Natural killer cell (primary cell): Measurements from ENCODE around the gene CACNA1A. TPM values are rescaled to one million over a fixed set of nuclear protein-coding genes. Genes with fewer than 3 reads are reported as not detected.

Experiments
- ATAC-seq, 3 donors: fragments of 150-1000 bp in 2 of 3; fragments of 200-7000 bp in 1 of 3; cut with Tn5 transposase; 1 replicate in 1 of 3; 2 replicates in 2 of 3; pipeline ENCODE4 v1.10.0; 2021; ENCODE audit warnings: mild to moderate bottlenecking in 2 of 3, moderate library complexity in 2 of 3
- DNase-seq, 2 donors: peaks; one replicate each; pipeline versions ENCODE4 v3.0.0 to v3.0.0-alpha.2; 2013 to 2021; ENCODE audit warnings: mixed read lengths in 1 of 2
- H3K27ac ChIP-seq: one replicate; pipeline ENCODE4 v1.5.1; 2013; ENCODE audit warnings: mild to moderate bottlenecking, low read length
- H3K27me3 ChIP-seq: one replicate; pipeline ENCODE4 v1.6.1; 2013; ENCODE audit warnings: low read length; ENCODE audit not compliant: control insufficient read depth, insufficient read depth
- H3K36me3 ChIP-seq: one replicate; pipeline ENCODE4 v1.6.1; 2013; ENCODE audit warnings: low read length; ENCODE audit not compliant: control insufficient read depth, insufficient read depth
- H3K4me1 ChIP-seq: one replicate; pipeline ENCODE4 v1.6.1; 2013; ENCODE audit warnings: low read length; ENCODE audit not compliant: control insufficient read depth, insufficient read depth
- H3K4me3 ChIP-seq: one replicate; pipeline ENCODE4 v1.5.1; 2013; ENCODE audit warnings: low read length
- H3K9me3 ChIP-seq: one replicate; pipeline ENCODE4 v1.6.1; 2013; ENCODE audit warnings: low read length; ENCODE audit not compliant: control insufficient read depth, insufficient read depth
- H3K27ac Mint-ChIP-seq, 2 donors: one replicate each; pipeline ENCODE4 v1.8.0; 2022; ENCODE audit warnings: mild to moderate bottlenecking in 2 of 2, mixed read lengths in 2 of 2, moderate library complexity in 1 of 2
- H3K27me3 Mint-ChIP-seq, 2 donors: one replicate each; pipeline ENCODE4 v1.8.0; 2022; ENCODE audit warnings: low read depth in 2 of 2, mixed read lengths in 2 of 2
- H3K36me3 Mint-ChIP-seq: one replicate; pipeline ENCODE4 v1.8.0; 2022; ENCODE audit warnings: mixed read lengths
- H3K4me1 Mint-ChIP-seq, 2 donors: one replicate each; pipeline ENCODE4 v1.8.0; 2022; ENCODE audit warnings: mixed read lengths in 2 of 2
- H3K4me3 Mint-ChIP-seq: one replicate; pipeline ENCODE4 v1.8.0; 2022; ENCODE audit warnings: mild to moderate bottlenecking, moderate library complexity, mixed read lengths
- H3K9me3 Mint-ChIP-seq, 2 donors: one replicate each; pipeline ENCODE4 v1.8.0; 2022; ENCODE audit warnings: mixed read lengths in 2 of 2
- CTCF ChIP-seq: fragments of 200-600 bp; IDR thresholded peaks from one replicate; pipeline ENCODE4 v1.8.0; 2022; ENCODE audit warnings: antibody characterized with exemption
- WGBS: methylation state at CpG from one replicate; pipeline ENCODE4 v1.1.7; 2013; ENCODE audit warnings: missing lambda C conversion rate; ENCODE audit not compliant: insufficient coverage; 5-methylcytosine and 5-hydroxymethylcytosine counted together
- intact Hi-C: fragments of 100-400 bp; cut with micrococcal nuclease; formaldehyde crosslinking; loops from one replicate; pipeline ENCODE4 v1.14.2; 2022
- total RNA-seq, 4 donors: library from RNA; stranded (reverse); fragments of 120-200 nt in 1 of 4; gene quantifications; one replicate each; pipeline versions ENCODE4 v1.2.3 to v1.2.4, GENCODE V29; 2013 to 2022

CACNA1A gene
- total RNA-seq, 3 donors from 2014 or later (not counting 1 experiment from before 2014, with no cell fraction given): 0.59 to 0.85 (median 0.75) TPM

GRCh38 chr19:13342672-13343071, 163.6 kb downstream of the CACNA1A start:
- no peak for TF ChIP-seq CTCF
- Histone ChIP-seq H3K27me3 (no peaks in the 10 kb centered on the region), H3K9me3 (no peaks in the 10 kb centered on the region), H3K36me3 (no peaks in the 10 kb centered on the region), H3K4me1 (no peaks in the 10 kb centered on the region), H3K4me3 (no peak overlapping the region), H3K27ac (no peak overlapping the region)
- WGBS: 49% methylated on average over 2 of the region's 2 CpGs
- no peaks in the 10 kb centered on the region for H3K4me1 Mint-ChIP-seq
- H3K27ac Mint-ChIP-seq: no peak overlapping the region
- no peak overlapping the region for H3K4me3 Mint-ChIP-seq
- no peaks in the 10 kb centered on the region for H3K36me3 Mint-ChIP-seq
- no peak for DNase-seq
- peaks cover 5 to 7% of the 10 kb centered on the region in 2 donors for H3K27me3 Mint-ChIP-seq
- intact Hi-C loops: no loop called here
- no peak for ATAC-seq
- H3K9me3 Mint-ChIP-seq: no peaks in the 10 kb centered on the region

- no peaks in the 10 kb centered on the region for H3K36me3 Mint-ChIP-seq
- intact Hi-C loops: no loop called here
- no peak for ATAC-seq
- Histone ChIP-seq H3K9me3 (no peaks in the 10 kb centered on the region), H3K36me3 (no peaks in the 10 kb centered on the region), H3K27me3 (no peaks in the 10 kb centered on the region), H3K27ac (no peak overlapping the region), H3K4me3 (no peak overlapping the region), H3K4me1 (no peaks in the 10 kb centered on the region)
- H3K27ac Mint-ChIP-seq: no peak overlapping the region
- H3K4me1 Mint-ChIP-seq: no peaks in the 10 kb centered on the region
- 62% methylated on average over 13 of the region's 13 CpGs for WGBS
- TF ChIP-seq CTCF: no peak
- DNase-seq: no peak
- H3K4me3 Mint-ChIP-seq: no peak overlapping the region
- H3K27me3 Mint-ChIP-seq: peaks cover 0 to 5% of the 10 kb centered on the region in 2 donors
- H3K9me3 Mint-ChIP-seq: no peaks in the 10 kb centered on the region
Observed at GRCh38 chr19:13339869-13340268, 166.4 kb downstream of the CACNA1A start.

GRCh38 chr19:13337181-13337580, 169.1 kb downstream of the CACNA1A start:
- intact Hi-C loops: no loop called here
- no peak overlapping the region for H3K27ac Mint-ChIP-seq
- 57% methylated on average over 3 of the region's 3 CpGs for WGBS

More at GRCh38 chr19:13337181-13337580, 169.1 kb downstream of the CACNA1A start:
- H3K9me3 ChIP-seq: no peaks in the 10 kb centered on the region
- H3K4me3 ChIP-seq: no peak overlapping the region
- peaks cover 0 to 13% of the 10 kb centered on the region in 2 donors for H3K27me3 Mint-ChIP-seq
- H3K9me3 Mint-ChIP-seq: no peaks in the 10 kb centered on the region
- H3K36me3 Mint-ChIP-seq: no peaks in the 10 kb centered on the region
- no peaks in the 10 kb centered on the region for H3K27me3 ChIP-seq
- TF ChIP-seq CTCF: no peak
- H3K27ac ChIP-seq: no peak overlapping the region
- DNase-seq (no peak), ATAC-seq (no peak)
- H3K4me1 Mint-ChIP-seq: no peaks in the 10 kb centered on the region
- no peaks in the 10 kb centered on the region for H3K4me1 ChIP-seq
- H3K36me3 ChIP-seq: no peaks in the 10 kb centered on the region
- no peak overlapping the region for H3K4me3 Mint-ChIP-seq
